Upper lobe of right lung (tissue), 1 donor: Measurements from ENCODE around the gene MILR1. TPM values are rescaled to one million over a fixed set of nuclear protein-coding genes. Genes with fewer than 3 reads are reported as not detected.
A peak's percentile ranks its signal among the peaks of the same experiment; 100 is the strongest.

Source experiments
- ATAC-seq: fragments of 200-7000 bp; cut with Tn5 transposase; one replicate; pipeline ENCODE4 v1.9.1; 2020; ENCODE audit warnings: mild to moderate bottlenecking, moderate library complexity
- DNase-seq: peaks from one replicate; pipeline ENCODE4 v3.0.0-alpha.2; 2020
- H3K27ac ChIP-seq: fragments of 200-600 bp; one replicate; pipeline ENCODE4 v1.8.0; 2022
- H3K27me3 ChIP-seq: fragments of 200-600 bp; one replicate; pipeline ENCODE4 v1.8.0; 2022; ENCODE audit warnings: mild to moderate bottlenecking
- H3K36me3 ChIP-seq: fragments of 200-600 bp; one replicate; pipeline ENCODE4 v1.8.0; 2022
- H3K4me1 ChIP-seq: fragments of 200-600 bp; one replicate; pipeline ENCODE4 v1.8.0; 2022
- H3K4me3 ChIP-seq: fragments of 200-600 bp; one replicate; pipeline ENCODE4 v1.8.0; 2022; ENCODE audit warnings: mild to moderate bottlenecking
- H3K9me3 ChIP-seq: fragments of 200-600 bp; one replicate; pipeline ENCODE4 v1.8.0; 2022
- CTCF ChIP-seq: fragments of 200-600 bp; IDR thresholded peaks from one replicate; pipeline ENCODE4 v1.8.0; 2022; ENCODE audit warnings: antibody characterized with exemption
- intact Hi-C: fragments of 100-400 bp; cut with DNase I; formaldehyde crosslinking; loops from one replicate; pipeline ENCODE4 v1.11.0; 2022
- total RNA-seq: library from RNA; stranded (reverse); fragmentation: NEBNext Ultra II Directional; extraction: Animal tissue kit (Norgen Biotek cat#: 25700); gene quantifications from one replicate; pipeline ENCODE4 v1.2.1, GENCODE V29; 2021
- donor health status: DM: no; HTN: yes; CAD: no; lungs with severe emphysema.

MILR1 gene
- total RNA-seq, 1 donor from 2014 or later: 17.9 TPM

- intact Hi-C loops: loop anchor here (10.0 kb wide), 1 partner anchor 72 kb away; no protein-coding TSS in a partner anchor
Measured at GRCh38 chr17:64496786-64497564, 48.1 kb downstream of the MILR1 start, which contains the start of gene POLG2. Gene POLG2, minus strand, starts transcription at chr17:64497054. Its CDS starts 86 bp downstream, at chr17:64496968.

DNA sequence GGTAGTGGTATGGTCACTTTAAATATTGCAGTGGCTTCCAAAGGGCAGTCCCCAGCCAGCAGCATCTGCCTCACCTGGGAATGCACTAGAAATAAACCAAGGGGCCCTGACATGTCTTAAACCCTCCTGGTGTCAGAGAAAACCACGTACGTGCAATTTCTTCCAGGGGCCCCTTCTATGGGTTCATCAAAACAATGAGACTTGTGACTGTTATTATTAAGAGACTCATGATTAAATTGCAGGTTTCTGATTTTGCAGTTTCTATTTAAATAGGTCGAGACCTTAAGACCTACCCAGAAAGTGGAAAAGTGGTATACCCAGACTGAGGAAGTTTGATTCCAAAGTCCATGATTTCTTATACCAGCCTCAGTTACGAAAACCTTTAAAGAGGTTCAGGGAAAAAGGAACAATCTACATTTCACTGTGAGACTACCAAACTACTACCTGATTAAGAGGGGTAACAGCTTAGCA is 48.7 kb downstream of the MILR1 start:
- H3K4me1 ChIP-seq: peaks cover 55% of the 10 kb centered on the region
- no peak for ATAC-seq
- H3K4me3 ChIP-seq: peak overlapping the region; percentile 80
- no peak for TF ChIP-seq CTCF
- DNase-seq: no peak
- no peaks in the 10 kb centered on the region for H3K27me3 ChIP-seq
- peak overlapping the region; percentile 76 for H3K27ac ChIP-seq
- intact Hi-C loops: loop anchor here (10.0 kb wide), 1 partner anchor 73 kb away; no protein-coding TSS in a partner anchor
- no peaks in the 10 kb centered on the region for H3K9me3 ChIP-seq
- H3K36me3 ChIP-seq: peaks cover 59% of the 10 kb centered on the region

More at GRCh38 chr17:64496786-64497564, 48.1 kb downstream of the MILR1 start, which contains the start of gene POLG2:
- H3K4me3 ChIP-seq: peak within 1 kb of the TSS; percentile 80
- no peaks in the 10 kb centered on the region for H3K27me3 ChIP-seq
- TF ChIP-seq CTCF: peak; percentile 39
- peaks cover 58% of the 10 kb centered on the region for H3K36me3 ChIP-seq
- DNase-seq (peak; percentile 98), ATAC-seq (peak; percentile 98)
- peak within 1 kb of the TSS; percentile 76 for H3K27ac ChIP-seq
- H3K4me1 ChIP-seq: peaks cover 48% of the 10 kb centered on the region
- no peaks in the 10 kb centered on the region for H3K9me3 ChIP-seq

GRCh38 chr17:64498308-64499203 is 49.6 kb downstream of the MILR1 start:
- no peak for DNase-seq
- Histone ChIP-seq H3K4me3 (no peak overlapping the region), H3K4me1 (peaks cover 64% of the 10 kb centered on the region), H3K9me3 (no peaks in the 10 kb centered on the region), H3K27ac (no peak overlapping the region), H3K36me3 (peaks cover 62% of the 10 kb centered on the region), H3K27me3 (no peaks in the 10 kb centered on the region)
- intact Hi-C loops: loop anchor here (10.0 kb wide), 1 partner anchor 74 kb away; no protein-coding TSS in a partner anchor
- TF ChIP-seq CTCF: no peak
- ATAC-seq: no peak

DNA sequence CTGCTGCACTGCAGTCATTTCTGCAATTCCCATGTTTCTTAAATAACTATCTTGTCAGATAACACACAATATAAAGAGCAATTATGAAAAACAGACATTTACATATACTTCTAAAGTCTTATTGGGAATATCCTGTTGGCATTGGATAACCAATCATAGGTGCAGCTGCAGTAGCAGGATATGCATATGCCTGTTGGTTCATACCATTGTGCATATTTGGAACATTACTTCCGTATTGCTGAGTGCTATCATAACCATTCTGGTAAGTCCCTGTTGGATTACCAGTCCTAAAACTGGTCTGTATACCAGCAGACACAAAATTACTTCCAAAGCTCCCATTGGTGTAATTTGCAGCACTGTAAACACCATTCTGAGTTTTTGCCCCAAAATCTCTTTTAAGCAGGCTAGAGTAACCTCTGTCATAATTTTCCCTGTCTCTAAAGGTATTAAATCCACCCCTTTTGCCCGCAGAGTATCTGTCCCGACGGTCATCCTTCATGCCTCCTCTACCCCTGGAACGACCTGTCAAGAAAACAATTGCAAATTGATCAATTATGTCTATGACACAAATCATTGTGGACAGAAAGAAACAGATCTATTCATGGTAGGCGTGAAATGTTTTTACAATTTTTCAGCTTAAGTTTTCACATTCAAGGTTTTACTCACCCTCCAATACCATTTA is 51.0 kb downstream of the MILR1 start:
- TF ChIP-seq CTCF: no peak
- H3K9me3 ChIP-seq: no peaks in the 10 kb centered on the region
- H3K27me3 ChIP-seq: no peaks in the 10 kb centered on the region
- ATAC-seq (no peak), DNase-seq (no peak)
- H3K36me3 ChIP-seq: peaks cover 76% of the 10 kb centered on the region
- H3K4me1 ChIP-seq: peaks cover 70% of the 10 kb centered on the region
- H3K27ac ChIP-seq: no peak overlapping the region
- no peak overlapping the region for H3K4me3 ChIP-seq
- intact Hi-C loops: loop anchor here (10.0 kb wide), 1 partner anchor 75 kb away; no protein-coding TSS in a partner anchor

DNA sequence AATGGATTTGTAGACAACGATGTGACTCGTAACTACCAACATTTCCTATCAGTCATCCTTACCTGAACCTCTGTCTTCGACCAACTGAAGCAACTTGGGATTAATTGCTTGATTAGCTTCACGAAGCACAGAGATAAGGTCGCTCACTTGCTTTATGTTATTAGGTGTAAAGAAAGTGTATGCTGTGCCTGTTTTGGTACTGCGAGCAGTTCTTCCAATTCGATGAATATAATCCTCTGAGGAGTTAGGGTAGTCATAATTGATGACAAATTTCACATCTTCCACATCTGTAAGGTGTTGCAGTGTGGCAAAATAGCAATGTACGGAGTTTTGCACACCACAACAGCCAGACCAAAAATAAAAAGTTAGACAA is 51.6 kb downstream of the MILR1 start:
- intact Hi-C loops: no loop called here
- ATAC-seq (no peak), DNase-seq (no peak)
- Histone ChIP-seq H3K27me3 (no peaks in the 10 kb centered on the region), H3K4me3 (no peak overlapping the region), H3K27ac (no peak overlapping the region), H3K4me1 (peaks cover 64% of the 10 kb centered on the region), H3K36me3 (peaks cover 76% of the 10 kb centered on the region), H3K9me3 (no peaks in the 10 kb centered on the region)
- TF ChIP-seq CTCF: no peak
